ENCODE results near the gene GDF10.

Gene GDF10

DNA sequence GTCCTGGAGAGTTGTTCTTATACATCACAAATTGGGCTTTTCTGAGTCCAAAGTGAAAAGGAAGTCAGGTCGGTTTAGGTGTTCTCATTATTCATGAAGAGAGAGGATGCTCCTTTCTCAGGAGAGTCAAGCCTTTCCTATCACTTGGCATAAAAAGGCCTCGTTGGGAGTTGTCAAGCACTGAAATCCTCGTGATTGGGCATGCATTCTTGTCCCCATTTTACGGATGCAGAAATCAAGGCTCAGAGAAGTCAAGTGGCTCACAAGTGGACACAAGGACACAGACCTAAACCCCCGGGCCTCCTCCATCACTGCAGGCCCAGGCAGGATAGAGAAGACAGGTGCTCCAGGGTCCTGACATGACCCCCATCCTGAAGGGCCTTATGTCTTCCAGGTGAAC is 56.7 kb downstream of the GDF10 start:
- DNase-seq (ENCODE audit: low spot score): no peak

- no peak for DNase-seq (ENCODE audit: low spot score)
Observed at GRCh38 chr10:47357131-47357582, 57.2 kb downstream of the GDF10 start.

- DNase-seq (ENCODE audit: low spot score): no peak
Observed at GRCh38 chr10:47357911-47358310, 57.9 kb downstream of the GDF10 start.

DNA sequence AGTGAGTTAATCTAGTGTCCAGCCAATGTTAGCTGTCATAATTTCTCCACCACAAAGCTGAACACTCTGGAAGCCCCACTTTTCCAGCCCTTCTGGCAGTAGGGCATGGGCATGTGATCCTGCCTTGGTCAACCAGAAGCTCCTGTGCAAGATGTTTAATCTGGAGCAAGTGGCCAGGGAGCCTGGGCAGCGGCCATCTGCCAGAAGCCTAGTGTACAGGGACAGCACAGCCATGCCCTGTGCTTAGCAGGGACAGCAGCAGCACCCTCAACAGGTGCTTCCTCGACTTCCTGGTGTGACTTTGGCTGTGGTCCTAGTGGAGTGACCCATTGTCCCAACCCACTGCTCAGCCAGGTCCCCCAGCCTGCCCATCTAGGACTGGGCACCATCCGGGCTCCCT is 58.5 kb downstream of the GDF10 start:
- no peak for DNase-seq (ENCODE audit: low spot score)

DNA sequence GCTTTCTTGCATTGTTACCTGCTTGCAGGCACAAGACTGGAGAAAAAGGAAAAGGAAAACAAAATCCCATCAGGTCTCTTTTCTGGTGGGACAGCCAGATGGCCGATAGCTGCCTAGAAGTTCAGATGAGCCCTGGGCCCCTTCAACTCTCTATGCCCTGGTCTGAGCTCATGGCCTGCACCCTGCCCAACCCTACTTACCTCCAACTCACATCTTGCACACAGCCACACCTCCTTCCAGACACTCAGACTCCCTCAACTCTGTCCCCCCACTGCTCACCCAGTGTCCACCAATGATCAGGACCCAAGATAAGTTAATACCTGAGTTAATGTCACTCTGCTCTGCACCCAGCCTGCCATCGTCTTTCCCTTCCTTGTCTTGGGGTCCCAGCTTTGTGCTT is 59.1 kb downstream of the GDF10 start:
- no peak for DNase-seq (ENCODE audit: low spot score)

DNA sequence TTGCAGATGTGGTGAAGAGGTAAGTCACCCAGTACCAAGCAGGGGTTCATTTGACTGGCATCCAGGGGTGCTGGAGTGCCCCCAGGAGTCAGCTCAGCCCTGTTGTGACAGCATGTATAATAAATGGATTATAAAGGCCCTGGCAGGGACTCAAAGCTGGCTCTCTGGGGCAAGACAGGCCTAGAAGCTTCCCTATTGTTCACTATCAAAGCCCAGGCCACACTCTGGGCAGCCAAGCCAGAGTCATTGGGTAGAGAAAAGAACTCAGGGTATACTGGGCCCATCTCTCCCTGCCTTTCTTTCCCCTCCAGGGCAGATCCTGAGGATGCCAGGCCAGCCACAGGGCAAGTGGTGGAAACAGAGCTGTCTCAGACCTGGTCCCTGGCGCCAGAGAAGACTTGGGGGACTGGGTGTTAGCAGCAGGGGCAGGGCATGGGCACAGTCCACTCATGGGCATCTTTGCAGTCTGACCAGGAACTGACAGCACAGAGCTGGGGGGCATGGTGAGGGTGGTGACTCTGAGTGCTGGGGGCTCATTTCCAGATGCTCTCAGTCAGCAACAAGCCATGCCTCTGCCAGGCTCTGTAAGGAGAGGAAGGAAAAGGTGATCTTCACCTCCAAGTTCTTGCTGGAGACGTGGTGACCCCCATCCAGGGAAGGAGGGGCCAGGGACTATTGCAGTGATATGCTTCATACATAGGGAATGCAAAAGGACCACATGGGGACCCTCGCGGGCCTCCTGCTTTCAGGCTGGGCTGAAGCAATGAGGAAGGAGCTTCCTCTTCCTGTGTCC is 59.8 kb downstream of the GDF10 start:
- no peak for DNase-seq (ENCODE audit: low spot score)

DNA sequence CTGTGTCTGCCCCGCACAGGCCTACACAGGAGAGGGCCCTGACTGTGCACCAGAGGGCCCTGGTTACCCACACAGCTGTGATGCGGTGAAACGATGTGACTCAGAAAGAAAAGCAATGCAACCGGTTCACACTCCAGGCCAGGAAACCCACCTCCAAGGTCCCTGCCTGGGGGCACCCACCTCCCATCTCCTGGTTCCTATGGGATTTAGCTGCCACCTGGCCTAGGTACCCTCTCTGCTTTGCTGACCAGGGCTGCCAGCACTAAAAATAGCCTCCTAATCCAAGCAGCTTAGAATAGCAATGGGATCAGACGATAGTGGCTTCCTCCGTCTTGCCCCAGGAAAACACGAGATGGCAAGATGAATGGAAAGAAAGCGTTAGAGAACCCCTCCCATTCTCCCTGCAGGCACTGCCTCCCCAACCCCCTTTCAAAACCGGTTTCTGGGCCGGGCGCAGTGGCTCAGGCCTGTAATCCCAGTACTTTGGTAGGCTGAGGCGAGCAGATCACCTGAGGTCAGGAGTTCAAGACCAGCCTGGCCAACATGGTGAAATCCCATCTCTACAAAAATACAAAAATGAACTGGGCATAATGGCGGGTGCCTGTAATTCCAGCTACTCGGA is 60.5 kb downstream of the GDF10 start:
- no peak for DNase-seq (ENCODE audit: low spot score)

GRCh38 chr10:47361293-47361692 is 61.3 kb downstream of the GDF10 start:
- DNase-seq (ENCODE audit: low spot score): peak; percentile 48

- DNase-seq (ENCODE audit: low spot score): no peak
Observed at GRCh38 chr10:47362199-47362598, 62.2 kb downstream of the GDF10 start.

All from NAMALWA (cell line).